GM18508 (cell line): ENCODE data around the gene GPR3.
"Not testable (repeated sequence)": the region's sequence is repeated elsewhere in the genome, so short reads cannot be mapped to it uniquely, and the experiment has no call there.

Experiments
- ATAC-seq: cut with Tn5 transposase; IDR thresholded peaks from one replicate; pipeline ENCODE4 v1.9.1; 2021; ENCODE audit warnings: moderate number of reproducible peaks; ENCODE audit not compliant: insufficient read depth, unreplicated experiment

Gene GPR3

DNA sequence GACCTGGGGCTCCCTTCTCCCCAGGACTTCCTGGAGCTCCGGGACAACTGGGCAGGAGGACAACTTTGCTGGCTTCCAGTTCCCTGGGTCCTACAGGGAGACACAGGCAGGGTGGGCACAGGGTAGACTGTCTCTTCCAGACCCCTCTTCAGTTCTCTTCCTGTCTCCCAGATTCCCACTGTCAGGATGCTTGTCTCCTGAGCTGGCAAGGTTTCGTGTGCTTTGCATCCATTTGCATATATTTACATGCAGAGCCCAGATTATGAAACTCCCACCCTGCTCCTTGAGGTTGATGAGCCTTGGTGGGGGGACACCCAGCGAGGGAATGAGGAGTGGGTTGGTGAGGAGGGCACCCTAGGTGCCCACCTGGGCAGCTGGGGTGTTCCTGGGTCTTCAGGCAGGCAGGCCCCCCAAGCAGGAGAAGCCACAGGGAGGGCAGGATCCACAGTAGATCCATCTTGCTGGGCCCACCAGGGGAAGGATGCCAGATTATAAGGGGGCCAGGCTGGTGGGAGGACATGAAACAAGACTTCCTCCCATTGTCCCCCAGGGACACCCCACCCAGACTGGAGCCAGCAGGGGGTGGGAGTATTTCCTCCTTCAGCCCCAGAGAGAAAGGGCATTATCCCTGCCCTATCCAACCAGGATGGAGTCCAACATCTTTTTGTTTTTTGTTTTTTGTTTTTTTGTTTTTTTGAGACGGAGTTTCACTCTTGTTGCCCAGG lies 17.9 kb upstream of the GPR3 start, which contains the start of gene FCN3:
FCN3 (minus strand) TSS at position 463 of the 725 bp plus-strand sequence; CDS start at position 457, 6 bp downstream.
- no peak for ATAC-seq

DNA sequence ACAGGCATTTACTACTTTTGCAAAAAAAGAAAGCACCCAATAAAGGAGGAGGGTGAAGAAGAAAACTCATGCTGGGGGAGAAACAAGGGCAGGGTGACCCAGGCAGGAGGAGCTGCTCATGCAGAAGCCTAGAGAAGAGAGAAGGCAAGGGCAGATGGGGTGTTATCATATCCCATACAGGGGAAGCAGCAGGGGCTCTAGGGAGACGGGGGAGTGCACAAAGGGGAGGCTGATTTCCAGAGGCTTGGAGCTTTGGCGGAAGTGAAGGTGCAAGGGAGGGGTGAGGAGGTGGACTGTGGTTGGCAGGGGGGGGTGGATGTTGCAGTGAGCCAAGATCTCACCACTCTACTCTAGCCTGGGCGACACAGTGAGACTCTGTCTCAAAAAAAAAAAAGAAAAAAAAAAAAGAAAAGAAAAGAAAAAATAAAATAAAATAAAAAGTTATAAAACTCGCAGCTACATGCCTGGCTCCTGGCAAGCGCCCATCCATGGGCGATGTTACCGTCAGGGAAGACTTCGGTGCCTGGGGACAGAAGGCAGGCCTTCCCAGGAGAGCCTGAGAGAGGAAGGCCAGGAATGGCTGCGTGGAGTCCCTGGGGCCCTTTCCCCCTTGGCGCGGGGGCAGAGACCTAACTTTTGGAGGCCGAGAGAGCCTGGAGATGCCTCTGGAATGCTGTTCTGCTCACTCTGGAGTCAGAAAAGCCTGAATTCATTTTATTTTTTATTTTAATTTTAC lies 14.5 kb upstream of the GPR3 start:
- no peak for ATAC-seq

DNA sequence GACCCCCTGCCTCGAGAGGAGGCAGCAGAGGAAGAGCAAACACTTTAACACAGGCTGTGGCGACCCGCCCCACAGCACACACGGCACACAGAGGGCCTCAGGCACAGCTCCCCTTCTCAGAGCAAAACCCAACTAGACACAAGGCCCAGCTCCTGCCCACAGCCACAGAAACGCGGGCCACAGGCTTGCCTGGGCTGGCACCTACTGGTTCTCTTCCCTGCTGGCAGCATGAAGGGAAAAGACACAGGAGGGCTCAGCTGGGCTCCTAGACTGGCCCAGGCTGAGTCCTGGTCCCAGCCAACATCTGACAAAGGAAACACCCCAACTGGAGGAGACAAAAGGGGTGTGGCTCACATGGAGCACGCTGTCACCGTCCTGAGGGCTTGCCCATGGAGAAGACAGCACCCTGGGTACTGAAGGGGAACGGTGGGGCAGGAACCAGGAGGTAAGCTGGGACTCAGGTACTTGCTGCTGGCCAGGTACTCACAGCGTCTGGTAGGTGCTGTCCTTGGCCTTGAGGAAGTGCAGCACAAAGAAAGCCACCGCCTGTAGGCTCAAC lies 12.8 kb upstream of the GPR3 start:
- no peak for ATAC-seq

DNA sequence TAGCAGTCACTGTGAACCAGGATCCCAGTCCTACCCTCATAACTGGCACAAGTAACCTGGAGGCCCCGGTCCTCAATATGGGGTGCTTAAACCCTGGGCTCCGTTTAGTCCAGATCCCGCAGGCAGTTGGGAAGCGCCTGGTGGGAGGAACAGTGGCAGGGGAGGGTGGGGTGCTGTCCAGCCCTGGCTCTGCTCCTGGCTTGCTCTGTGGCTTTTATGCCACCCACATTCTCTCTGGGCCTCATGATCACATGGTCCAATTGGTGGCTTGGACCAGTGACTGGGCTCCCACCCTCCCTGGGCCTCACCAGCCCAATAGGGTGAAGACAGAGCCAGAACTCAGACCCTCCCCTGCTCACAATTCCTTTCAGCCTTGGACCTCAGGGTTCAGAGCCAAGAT lies 12.2 kb upstream of the GPR3 start:
- ATAC-seq: no peak

DNA sequence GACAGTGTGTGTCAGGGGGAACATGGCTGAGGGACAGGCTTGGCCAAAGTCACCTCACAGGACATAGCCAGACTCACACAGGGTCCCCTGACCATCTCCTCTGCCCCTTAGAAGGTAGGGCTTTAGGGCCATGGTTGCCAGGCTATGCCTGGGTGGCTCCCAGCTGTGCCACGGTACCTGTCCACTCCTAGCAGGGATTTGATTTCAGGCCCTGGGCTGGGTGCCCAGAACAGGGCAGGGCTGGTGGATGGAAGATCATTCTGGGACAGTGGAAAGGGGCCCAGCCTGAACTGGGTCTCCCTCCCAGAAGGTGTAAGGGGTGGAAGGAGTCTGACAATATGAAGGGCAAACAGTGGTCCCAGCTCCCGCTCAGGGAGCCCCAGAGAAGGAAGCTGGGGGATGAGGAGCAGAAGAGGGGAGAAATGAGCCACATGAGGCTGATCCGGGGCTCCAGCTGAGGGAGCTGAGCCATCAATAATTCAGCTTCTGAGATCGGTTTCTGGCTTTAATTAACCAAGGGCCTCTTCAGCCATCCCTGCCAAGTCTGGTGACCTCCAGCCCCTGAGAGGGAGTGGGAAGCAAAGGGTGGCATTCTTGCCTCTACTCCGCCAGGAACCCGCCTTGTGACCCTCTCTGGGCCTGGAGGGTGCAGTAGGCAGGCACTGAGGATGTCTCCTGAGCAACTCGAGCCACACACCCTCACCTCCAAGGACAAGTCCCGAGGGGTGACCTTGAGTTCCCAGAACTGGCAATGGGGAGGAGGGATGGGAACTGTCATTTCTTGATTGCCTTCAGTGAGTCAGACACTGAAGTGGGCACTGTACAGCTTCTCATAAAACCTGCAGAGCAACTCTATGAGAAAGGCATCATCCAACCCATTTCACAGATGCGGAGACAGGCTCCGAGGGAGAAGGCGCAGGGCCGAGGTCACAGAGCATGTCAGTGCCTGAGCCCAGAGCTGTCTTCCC lies 11.4 kb upstream of the GPR3 start:
- ATAC-seq: no peak

DNA sequence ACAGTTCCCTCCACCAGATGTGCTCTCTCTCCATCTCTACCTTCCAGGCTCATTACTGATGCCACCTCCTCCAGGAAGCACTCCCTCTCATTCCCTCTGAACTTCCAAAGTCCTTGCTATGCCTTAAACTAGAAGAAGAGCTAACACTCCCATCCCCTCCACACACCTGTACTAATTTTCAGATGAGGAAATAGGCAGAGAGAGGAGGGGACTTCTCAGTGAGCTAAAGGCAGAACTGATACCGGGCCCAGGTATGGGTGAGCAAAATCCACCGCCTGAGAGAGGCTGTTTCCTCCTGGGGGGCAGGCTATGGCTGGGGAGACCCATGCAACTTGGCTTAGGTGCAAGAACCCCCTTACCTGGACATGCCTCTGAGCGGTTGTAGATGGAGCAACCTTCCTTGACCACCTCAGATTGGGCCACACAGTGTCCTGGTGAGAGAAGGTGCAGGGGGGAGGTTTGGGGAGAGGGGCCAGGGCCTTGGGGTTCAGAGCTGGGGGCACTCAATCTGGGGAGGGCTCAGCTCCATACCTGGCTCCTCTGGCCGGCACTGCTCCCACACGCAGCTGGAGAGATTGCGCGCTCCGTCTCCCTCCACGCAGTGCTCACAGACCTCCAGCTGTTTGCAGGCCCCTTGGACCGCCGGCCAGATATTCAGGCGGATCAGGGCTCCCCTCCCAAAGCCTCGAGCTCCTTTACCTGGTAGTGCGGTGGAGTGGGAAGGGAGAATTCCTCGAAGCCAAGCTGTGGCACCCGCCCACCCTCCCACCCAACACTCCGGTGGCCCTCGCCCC lies 10.3 kb upstream of the GPR3 start:
- ATAC-seq: no peak

DNA sequence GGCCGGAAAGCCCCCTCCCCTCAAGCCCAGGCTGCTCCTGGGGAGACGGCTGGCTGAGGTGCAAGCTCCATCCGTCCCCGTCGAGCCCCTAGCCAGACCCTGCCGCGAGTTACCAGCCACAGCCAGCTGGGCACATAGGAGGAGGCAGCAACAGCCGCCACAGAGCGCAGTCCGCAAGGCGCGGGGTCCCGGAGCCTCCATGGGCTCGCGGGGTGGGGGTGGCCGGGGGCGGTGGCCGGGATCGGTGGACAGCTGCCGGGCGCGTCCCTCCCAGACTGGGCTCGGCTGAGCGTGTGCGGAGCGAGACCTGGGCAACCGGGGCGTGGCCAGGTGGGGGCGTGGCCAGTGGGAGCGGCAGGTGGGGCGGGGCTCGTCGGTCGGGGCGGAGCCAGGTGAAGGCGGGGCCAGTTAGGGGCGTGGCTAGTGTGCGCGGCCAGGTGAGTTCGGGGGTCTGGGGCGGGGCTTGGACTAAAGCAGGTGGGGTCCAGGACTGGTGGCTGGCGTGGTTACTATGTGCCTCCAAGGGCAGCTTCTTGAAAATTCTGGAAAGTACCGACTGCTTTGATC lies 9.3 kb upstream of the GPR3 start, which contains the start of gene CD164L2:
CD164L2 (minus strand) TSS at position 295 of the 567 bp plus-strand sequence; CDS start at position 201, 94 bp downstream.
- ATAC-seq: no peak

DNA sequence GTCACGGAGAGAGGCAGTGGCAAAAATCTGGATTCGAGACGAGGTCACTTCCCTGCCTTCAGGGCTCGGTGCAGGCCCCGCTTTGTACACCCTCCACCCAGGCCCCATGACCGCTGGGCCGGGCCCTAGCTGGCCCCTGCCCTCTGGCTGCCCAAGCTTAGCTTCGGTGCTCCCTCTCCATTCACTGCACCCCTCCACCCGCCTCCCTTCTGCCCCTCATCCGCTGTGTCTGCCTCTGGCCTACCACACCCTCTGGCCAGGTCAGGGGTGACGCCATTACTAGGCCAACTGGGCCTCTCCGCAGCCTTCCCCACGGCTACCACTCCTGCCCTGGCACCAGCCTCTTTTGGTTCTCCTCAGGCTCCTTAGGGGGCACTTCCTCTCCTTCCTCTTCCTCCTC lies 8.8 kb upstream of the GPR3 start:
- no peak for ATAC-seq

DNA sequence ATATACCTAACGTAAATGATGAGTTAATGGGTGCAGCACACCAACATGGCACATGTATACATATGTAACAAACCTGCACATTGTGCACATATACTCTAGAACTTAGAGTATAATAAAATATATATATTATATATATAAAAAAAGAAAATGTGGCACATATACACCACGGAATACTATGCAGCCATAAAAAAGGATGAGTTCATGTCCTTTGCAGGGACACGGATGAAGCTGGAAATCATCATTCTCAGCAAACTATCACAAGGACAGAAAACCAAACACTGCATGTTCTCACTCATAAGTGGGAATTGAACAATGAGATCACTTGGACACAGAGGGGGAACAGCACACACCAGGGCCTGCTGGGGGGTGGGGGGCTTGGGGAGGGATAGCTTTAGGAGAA lies 7.6 kb upstream of the GPR3 start:
- ATAC-seq: not testable (repeated sequence)

DNA sequence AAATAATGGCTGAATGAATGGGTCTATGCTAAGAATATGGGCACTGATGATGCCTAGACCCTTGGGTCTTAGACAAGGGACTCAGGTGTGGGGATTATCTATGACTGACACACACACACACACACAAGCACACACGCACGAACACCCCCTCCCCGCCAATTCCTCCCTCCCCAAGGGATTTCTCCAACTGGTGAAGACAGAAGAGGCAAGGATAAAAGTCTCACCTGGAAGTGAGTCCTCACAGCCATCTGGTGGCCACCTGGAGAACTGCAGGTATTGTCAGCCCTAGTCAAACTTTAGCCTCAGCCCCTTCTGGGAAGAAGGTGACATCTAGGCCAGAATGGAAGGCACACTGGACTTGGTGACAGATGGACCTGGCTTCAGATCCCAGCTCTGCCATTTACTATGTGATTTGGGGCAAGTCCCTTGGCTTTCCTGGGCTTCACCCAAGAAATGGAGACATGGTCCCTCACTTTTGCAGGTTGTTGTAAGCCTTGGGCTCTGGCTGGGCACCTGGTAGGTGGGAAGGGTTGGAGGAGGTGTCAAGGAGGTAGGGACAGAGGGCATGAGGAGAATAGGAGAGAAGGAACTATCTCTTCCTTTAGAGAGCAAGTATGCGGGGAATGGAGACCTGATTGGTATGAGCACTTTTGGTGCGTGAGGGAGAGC lies 4.0 kb upstream of the GPR3 start:
- ATAC-seq: no peak

DNA sequence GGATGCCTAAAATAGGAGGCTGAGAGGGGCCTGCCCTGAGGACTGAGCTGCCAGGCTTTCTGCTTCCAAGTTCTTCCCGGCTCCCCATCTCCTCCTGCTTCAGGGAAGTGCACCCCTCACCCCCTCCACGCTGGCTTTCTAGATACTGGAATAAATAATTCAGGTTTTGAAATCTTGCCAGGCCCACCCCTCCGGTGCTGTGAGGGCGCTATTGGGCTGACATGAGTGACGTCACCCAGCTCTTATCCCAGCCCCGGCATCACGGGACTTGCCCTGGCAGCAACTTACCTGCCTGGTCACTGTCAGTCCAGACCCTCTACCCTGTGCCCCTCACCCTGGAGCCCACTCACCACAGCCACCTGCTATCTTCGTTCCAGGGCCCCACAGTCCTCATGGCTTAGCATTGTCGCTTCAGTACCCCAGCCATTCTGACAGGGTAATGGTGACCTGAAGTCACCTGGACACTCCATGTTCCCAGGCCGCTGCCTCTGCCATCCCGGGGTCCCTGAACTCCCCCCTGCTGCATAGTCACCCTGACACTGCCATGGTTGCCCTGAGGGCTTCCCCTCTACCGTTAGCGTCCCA lies 819 bp upstream of the GPR3 start:
- no peak for ATAC-seq

DNA sequence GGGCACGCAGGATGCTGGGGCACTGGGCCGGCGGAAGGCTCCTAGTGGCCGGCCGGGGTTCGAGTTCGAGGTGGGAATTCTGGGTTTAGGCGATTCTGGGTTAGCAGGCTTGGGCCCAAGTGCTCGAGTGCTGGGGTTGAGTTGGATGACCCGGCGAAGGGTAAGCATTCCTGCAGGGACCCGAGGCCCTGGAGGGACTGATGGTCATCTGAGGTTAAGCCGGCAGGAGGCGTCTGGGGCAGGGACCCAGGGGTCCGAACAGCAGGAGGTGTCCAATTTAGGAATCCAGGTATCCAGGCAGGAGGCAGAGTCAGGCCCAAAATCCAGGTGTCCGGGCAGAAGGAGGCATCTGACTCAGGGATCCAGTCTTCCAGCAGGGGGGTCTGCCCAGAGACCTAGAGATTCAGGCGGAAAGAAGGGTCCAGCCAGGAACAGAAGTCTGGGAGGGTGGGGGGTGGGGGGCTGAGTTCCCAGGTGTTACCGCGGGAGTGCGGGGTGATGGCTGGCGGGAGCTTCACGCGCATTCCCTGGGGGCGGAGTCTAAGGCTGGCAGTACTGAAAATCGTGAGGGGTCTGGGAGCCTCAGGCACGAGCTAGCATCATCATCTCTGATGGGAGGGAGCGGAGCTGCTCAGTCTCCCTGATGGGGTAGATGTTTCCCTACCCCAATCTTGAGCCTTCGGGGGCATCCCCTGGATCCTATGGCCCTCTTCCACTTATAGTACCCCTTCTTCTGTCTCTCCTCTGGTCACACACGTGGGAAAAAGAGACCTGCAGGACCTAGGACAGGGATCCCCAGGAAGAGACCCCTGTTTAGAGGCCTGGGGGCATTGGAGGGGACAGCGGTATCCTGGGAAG lies 585 bp downstream of the GPR3 start:
- ATAC-seq: no peak

DNA sequence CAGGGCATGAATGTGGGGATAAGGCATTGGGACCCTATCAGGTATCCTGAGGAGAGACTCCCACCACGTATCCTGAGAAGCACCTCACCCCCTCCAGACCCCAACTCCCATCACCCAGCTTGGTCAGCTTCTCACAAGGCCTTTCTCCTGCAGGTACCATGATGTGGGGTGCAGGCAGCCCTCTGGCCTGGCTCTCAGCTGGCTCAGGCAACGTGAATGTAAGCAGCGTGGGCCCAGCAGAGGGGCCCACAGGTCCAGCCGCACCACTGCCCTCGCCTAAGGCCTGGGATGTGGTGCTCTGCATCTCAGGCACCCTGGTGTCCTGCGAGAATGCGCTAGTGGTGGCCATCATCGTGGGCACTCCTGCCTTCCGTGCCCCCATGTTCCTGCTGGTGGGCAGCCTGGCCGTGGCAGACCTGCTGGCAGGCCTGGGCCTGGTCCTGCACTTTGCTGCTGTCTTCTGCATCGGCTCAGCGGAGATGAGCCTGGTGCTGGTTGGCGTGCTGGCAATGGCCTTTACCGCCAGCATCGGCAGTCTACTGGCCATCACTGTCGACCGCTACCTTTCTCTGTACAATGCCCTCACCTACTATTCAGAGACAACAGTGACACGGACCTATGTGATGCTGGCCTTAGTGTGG lies 1.3 kb downstream of the GPR3 start:
- ATAC-seq: no peak

DNA sequence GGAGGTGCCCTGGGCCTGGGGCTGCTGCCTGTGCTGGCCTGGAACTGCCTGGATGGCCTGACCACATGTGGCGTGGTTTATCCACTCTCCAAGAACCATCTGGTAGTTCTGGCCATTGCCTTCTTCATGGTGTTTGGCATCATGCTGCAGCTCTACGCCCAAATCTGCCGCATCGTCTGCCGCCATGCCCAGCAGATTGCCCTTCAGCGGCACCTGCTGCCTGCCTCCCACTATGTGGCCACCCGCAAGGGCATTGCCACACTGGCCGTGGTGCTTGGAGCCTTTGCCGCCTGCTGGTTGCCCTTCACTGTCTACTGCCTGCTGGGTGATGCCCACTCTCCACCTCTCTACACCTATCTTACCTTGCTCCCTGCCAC lies 1.8 kb downstream of the GPR3 start:
- ATAC-seq: no peak

DNA sequence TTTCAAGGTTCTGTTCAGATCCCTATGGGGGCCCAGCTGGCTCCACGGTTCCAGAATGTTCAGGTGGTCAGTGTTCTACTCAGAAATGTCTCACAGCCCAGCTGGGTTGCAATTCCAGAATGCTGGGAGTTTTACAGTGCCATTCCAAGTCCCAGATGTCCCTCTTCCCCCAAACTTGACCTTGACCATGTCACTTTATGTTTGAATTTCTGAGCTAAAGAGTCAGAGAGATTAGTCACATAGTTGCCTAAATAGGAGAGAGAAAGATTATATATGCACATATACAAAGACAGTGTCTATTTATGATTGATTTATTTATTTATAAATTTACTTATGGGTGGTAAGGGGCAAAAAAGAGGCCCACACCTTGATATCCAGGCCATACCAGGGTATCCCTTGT lies 2.5 kb downstream of the GPR3 start:
- ATAC-seq: no peak

DNA sequence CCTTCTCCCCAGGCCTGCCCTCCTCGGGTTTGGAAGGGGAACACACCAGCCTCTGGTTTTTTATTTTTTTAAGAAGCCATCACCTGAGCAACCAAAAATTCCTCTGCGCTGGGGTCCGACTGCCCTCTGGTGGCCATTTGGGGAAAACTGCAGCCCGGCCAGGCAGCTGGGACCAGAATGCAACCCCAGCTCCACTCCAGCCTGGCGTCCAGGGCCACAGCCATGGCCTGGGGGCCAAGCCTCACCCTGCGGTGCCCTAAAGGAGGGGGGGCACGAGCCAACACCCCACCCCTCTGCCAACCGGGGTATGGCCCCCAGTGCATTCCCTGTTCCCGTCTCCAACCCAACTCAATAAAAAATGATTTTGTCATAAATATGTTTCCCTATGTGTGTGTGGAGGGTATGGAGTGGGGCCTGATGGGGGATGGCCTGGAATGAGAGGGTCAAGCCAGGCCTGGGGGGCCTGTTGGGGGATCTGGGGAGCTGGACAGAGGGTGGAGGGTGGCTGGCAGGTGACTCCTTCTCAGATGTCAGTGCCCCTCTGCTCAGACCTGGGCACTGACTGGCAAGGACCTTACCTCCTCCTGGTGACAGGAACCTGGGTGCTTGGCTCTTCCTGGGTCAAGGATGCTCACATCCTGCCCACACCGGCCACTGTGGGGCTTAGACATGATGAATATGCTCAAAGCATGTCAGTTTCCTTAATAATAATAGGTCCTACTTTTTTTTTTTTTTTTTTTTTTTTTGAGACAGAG lies 3.2 kb downstream of the GPR3 start:
- no peak for ATAC-seq
